SHP77 treated with DMSO at 0.1 percent for 48 hours (cell line): ENCODE measurements around the gene ATG16L1.

Experiments used
- DNase-seq: peaks from one replicate; lab custom pipeline; 2025; lab: John Stamatoyannopoulos, UW

The ATG16L1 gene

GRCh38 chr2:233227346-233227978 is 24.0 kb upstream of the ATG16L1 start:
- DNase-seq, result no peak

- no peak for DNase-seq
Measured at GRCh38 chr2:233228376-233228775, 23.1 kb upstream of the ATG16L1 start.

GRCh38 chr2:233233618-233234230 is 17.7 kb upstream of the ATG16L1 start:
- DNase-seq, result no peak

GRCh38 chr2:233234264-233234663 is 17.2 kb upstream of the ATG16L1 start:
- no peak for DNase-seq

- no peak for DNase-seq
Measured at GRCh38 chr2:233234996-233235395, 16.5 kb upstream of the ATG16L1 start.

- DNase-seq, result no peak
Measured at GRCh38 chr2:233235977-233236376, 15.5 kb upstream of the ATG16L1 start.

- no peak for DNase-seq
Measured at GRCh38 chr2:233236820-233237589, 14.5 kb upstream of the ATG16L1 start.

GRCh38 chr2:233240897-233241296 is 10.6 kb upstream of the ATG16L1 start:
- no peak for DNase-seq

GRCh38 chr2:233241803-233242202 is 9.7 kb upstream of the ATG16L1 start:
- DNase-seq, result no peak

GRCh38 chr2:233242231-233242927 is 9.1 kb upstream of the ATG16L1 start:
- DNase-seq, result no peak

- DNase-seq, result no peak
Measured at GRCh38 chr2:233243348-233243747, 8.1 kb upstream of the ATG16L1 start.

- DNase-seq, result no peak
Measured at GRCh38 chr2:233244818-233245217, 6.7 kb upstream of the ATG16L1 start.

- DNase-seq, result no peak
Measured at GRCh38 chr2:233245406-233245805, 6.1 kb upstream of the ATG16L1 start.

GRCh38 chr2:233247116-233247515 is 4.4 kb upstream of the ATG16L1 start:
- DNase-seq, result no peak

GRCh38 chr2:233247744-233248143 is 3.7 kb upstream of the ATG16L1 start:
- DNase-seq, result no peak

- DNase-seq, result no peak
Measured at GRCh38 chr2:233248999-233249398, 2.5 kb upstream of the ATG16L1 start.

GRCh38 chr2:233250568-233250967 is 905 bp upstream of the ATG16L1 start:
- DNase-seq, result no peak

GRCh38 chr2:233250985-233251305 is 528 bp upstream of the ATG16L1 start:
- DNase-seq, result no peak

GRCh38 chr2:233252227-233252626 is 754 bp downstream of the ATG16L1 start:
- no peak for DNase-seq

- no peak for DNase-seq
Measured at GRCh38 chr2:233255151-233255550, 3.7 kb downstream of the ATG16L1 start.

GRCh38 chr2:233256048-233256447 is 4.6 kb downstream of the ATG16L1 start:
- no peak for DNase-seq

- DNase-seq, result no peak
Measured at GRCh38 chr2:233258211-233258610, 6.7 kb downstream of the ATG16L1 start.

GRCh38 chr2:233259730-233260129 is 8.3 kb downstream of the ATG16L1 start:
- DNase-seq, result no peak
